HG02642 (cell line): ENCODE measurements around the gene ASTL.
"Not testable (repeated sequence)": the region's sequence is repeated elsewhere in the genome, so short reads cannot be mapped to it uniquely, and the experiment has no call there.

Experiments
- ATAC-seq: cut with Tn5 transposase; IDR thresholded peaks from one replicate; pipeline ENCODE4 v1.9.1; 2021; ENCODE audit warnings: mild to moderate bottlenecking; ENCODE audit not compliant: unreplicated experiment, poor library complexity

The ASTL gene

DNA sequence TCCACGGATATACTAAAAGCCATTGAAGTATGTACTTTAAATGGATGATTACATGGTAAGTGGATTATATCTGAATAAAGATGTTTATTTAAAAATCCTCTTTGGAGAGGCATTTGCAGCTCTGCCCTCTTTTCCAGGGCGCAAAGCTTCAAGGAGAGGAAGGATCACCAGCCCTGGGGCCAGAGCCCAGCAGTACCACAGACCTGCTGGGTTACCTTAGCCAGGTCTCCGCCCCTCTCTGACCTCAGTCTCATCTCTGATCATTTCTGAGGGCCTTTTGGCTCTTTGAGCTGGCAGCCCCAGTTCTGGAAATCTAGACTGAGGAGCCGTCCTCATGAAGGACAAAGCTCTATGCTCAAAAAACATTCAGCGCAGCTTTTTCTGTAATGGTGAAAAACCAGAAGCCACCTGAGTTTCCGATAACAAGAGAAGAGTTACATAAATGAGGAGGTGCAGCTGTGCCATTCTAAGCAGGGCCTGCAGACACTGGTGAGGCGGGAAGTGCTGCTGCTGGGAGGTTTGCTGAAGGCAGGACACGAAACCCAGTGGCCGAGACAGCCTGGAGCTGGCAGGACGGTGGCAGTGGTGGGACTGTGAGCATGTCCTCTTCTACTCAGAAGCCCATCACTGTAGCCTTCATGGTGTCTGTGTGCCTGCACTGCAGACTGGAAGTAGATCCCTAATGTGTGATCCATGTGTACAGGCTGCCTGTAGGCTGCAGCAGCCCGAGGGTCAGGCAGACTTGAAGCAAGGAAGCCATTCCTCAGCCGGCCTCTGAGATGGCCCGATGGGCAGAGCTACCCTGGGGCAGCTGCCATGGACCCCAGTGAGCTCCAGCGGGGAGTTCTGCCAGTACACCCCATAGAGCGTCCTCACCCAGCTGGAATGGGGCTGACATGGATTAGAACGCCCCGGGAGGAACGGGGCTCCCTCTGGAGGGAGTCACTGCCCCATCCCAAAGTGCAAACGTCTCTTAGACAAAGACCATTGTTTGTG is 49.7 kb downstream of the ASTL start:
- ATAC-seq: no peak

DNA sequence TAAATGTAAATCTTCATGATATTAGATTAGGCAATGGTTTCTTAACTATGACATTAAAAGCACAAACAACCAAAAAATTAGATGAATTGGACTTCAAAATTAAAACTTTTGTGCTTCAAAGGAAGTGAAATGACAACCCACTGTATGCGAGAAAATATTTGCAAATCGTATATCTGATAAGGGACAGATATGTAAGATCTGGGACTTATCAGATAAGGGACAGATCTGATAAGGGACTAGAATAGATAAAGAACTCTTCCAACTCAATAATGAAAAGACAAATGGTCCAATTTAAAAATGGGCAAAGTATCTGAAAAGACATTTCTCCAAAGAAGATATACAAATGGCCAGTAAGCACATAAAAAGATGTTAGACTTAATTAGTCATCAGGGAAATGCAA is 51.2 kb downstream of the ASTL start:
- ATAC-seq: no peak

DNA sequence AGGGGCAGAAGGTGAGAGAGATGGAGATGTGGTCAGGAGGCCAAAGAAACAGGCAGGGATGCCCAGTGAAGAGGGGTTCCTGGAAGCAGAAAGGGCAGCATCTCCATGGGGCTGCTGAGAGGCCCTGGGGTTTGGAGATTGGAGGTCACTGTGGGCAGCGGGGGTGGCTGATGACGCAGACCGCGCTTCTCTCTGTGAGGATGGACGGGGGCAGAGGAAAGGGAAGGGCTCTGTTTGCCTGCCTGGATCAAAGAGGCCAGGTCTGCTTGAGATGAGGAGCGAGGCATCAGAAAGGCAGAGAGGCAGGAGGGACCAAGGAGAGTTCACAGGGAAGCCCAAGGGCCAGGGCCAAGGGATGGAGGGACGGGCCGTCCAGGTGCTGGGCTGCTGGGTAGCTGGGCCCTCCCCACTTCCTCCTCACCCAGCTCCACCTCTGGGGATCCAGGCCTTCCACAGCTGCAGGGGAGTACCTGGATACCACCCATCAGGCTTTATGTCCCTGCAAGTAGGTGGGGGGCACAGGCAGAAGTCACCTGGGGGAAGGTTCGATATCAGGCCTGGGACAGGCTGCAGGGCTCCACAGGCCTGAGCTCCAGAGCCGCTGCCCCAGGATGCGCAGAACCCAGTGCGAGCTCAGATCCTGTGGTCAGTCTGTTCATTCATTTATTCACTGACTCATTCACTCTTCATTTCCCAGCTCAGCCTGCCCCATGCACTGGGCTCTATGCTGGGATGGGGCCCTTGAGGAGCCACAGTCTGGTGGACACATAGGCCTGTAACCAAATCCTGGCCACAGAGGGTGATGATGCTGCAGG is 52.6 kb downstream of the ASTL start:
- ATAC-seq: no peak

DNA sequence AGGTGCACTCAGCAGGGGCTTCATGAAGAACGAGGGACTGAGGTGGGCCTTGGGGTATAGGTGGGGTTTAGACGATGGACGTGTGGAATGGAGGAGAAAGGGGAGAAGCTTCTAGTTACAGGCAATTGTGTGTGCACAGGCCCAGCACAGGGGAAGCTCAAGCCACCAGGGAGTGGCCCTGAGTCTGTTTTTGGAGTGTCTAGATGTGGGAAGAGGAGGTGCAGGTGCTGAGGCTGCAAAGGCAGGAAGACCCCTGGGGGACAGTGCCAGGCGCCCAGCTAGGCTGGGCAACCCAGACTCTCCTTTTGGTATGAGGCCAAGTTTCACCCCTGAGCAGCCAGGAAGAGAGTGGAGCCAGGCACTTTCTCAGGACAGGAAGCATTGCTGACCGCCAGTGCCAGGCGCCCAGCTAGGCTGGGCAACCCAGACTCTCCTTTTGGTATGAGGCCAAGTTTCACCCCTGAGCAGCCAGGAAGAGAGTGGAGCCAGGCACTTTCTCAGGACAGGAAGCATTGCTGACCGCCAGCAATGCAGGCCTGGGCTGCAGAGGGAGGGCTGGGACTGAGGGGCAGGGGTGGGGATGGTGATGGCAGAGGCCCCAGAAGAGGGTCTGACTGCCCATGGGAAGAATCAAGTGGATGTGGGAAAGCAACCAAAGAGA is 53.3 kb downstream of the ASTL start:
- ATAC-seq: not testable (repeated sequence)

DNA sequence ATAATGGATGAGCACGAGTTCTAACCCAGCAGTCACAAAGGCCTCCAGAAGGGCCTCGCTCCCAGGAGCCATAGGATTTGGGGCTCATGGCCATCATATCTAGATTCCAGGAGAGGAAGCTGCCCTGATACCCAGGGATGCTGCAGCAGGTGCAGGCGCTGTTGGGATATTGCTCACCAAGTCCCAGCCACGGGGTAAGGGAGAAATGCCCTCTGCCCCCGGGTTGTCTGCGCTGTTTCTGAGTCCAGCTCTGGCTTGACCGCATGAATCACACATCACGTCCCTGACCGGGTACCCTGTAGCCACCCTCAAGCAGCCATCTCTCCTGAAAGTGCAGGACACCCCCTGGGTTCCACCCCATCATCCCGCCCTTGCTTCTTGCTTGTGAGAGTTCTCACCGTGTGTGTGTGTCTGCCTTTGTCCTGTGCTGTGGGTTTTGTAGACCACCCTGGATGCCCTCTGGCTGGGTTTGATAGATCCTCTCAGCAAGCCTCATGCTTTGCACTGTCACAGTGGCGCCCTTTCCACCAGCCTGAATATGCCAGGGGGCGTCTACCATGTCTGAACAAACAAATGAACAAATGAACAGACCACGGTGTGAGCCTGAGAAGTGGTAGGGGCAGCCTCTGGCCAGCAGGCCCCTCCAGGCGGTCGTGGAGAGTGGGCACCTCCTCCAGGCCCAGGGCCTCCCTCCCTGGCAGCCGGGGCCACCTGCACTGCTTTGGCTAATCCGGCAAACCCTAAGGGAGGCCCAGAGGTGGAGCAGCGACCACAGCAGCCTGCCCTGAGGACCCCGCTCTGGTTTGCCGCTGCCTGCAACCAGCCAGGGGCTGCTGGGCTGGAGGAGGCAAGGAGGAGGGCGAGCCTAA is 54.1 kb downstream of the ASTL start:
- ATAC-seq: no peak

DNA sequence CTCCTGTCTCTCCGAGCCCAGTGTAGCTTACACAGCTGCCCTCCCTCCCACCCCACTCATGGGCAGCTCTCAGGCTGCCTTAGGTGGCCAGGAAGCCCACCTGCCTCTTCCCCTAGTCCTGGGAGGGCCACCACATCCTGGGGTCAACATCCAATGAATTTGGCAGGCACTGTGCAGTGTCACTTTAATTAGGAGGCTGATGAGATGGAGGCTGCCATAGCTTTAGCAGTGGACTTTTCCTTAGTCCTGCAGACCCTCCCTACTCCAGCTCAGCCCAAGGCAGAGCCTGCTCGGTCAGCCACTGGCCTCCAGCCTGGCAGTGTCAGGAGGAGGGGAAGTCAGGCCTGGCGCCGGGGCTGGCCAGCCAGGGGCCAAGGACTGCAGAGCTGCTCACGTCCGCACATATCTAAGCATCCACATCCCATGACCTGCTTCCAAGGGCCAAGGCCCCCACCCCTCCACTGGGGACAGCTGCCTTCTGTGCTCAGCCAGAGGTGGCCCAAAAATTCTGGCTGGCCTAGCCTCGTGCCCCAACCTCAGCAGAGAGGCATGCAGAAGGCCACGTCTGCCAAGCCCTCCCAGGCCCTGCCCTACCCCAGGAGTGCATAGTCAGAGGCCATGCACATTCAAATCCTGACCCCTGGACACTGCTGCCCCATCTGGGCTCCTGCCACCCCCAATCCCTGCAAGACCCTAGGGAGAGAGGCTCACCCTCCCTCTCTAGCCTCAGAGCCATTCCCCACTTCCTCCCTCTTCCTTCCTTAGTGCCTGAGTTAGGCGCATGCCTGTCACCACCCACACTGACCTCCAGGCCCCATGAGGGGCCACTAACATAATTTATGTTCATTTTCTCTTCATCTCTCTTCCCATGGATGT is 55.0 kb downstream of the ASTL start:
- no peak for ATAC-seq

DNA sequence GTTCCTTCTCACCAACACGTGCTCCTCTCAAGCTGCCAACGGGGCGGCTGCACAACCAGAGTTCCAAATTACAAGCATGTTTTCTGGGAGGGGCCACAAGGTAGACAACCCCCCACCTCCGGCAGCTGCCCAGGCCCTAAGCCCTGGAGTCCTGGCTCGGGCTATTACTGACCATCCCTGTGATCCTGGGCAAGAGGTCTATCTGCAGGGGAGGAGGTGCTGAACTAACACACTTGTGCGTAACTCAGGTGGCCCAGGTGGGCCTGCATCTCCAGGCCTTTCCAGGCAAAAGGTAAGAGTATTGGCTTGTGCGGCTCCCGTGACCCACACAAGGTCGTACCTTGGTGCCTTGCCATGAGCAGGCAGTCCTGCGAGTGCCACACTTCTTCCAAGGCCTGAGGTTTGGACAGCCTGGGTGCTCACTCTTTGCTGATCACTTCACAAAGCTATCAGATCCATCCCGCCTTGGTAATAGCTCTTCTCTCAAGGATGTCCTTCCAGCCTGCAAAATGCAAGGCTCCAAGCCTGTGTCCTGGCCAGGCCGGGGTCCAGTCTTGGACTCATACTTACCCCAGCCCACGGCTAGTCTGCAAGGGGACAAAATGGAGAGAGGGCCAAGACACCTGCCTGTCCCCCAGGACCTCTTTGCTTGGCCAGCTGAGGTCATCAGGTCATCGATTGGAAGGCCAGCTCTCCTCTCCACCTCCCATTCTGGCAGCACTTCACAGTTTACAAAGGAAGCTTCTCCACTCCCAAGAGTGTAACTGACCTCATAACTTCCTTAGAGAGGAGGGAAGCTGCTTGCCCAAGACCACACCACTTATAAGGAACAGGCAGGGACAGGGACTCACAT is 55.9 kb downstream of the ASTL start:
- no peak for ATAC-seq

DNA sequence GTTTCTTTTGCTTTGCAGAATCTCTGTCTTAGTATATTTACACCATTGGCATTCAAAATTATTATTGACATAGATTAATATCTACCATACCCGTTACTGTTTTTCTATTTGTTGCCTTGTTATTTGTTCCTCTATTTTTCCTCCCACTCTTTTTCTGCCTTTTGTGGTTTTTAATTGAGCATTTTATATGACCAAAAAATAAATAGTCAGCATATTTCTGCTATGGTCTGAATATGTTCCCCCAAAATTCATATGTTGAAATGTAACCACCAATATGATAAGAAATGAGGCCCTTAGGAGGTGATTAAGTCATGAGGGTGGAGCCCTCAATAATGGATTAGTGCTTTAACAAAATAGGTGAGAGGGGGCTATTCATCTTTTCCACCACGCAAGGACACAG is 57.3 kb downstream of the ASTL start:
- no peak for ATAC-seq

DNA sequence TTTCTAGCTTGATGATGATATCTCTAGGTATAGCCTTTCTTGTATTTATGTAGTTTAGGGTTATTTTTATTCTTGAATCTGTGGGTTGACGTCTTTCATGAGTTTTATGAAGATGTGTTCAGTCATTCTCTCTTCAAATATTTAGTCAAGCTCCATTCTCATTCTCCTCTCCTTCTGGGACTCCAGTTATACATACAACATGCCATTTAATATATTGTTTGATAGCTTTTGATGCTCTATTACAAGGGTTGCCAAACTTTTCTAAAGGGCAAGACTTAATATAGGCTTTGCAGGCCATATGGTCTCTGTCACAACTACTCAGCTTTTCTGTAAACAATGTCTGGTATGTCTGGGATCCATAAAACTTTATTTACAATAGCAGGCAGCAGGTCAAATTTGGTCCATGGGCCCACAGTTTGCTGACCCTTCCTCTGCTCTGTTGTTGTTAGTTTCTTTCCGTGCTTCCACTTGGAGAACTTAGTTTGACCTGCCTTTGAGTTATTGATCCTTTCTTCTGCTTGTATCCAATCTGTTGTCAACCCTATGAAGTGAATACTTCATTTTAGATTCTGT is 63.0 kb downstream of the ASTL start:
- ATAC-seq: no peak

DNA sequence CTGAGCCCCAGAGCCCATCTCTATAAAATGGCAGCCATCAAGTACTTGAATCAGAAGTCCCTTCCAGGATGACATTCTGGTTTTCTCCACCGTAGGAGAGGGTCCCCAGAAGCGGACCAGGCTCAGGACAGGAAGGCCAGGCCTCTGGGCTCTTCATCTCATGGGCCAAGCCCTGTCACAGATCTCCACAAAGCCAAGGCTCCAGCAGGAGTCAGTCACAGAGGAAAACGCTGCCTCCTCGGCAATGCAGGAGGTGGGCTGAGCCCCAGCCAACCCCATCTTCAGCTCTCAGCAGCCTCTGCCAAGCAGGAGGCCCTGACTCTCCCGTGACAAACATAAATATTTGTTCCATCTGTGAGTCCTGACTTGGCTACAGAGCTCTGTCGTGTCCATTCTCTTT is 64.1 kb downstream of the ASTL start:
- ATAC-seq: no peak

DNA sequence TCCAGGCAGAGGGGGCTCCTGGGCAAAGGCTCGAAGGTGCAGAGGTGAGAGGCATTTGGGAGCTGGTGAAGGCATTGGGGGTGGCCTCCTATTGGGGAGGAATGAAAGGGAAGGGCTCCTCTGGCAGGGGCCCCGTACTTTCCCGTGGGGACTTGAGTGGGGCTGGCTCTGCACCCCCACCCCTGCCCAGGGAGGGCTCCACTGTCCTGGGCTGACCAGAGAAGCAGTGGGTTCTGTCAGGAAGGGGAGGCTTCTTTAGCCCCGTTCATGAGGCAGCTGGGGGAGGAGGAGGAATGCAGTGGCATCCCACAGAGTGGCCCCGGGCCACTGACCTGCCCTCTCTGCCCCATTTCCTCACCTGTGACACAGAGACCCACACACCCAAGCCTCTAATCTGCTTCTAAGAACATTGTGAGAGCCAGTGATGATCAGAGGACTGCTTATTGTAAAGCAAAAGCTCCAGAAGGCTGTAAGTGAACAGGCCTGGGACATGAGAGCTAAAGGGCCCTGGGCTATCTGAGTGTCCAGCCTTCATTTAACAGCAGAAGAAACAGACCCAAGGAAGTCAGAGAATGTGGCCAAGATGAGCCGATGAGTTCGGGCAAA is 65.0 kb downstream of the ASTL start:
- no peak for ATAC-seq
